Cortex of kidney (tissue), 1 donor: ENCODE data around the gene COL5A1.
"Not testable (repeated sequence)": the region's sequence is repeated elsewhere in the genome, so short reads cannot be mapped to it uniquely, and the experiment has no call there.

Experiments used
- DNase-seq: peaks from one replicate; lab custom pipeline; 2025; lab: John Stamatoyannopoulos, UW

COL5A1 gene

DNA sequence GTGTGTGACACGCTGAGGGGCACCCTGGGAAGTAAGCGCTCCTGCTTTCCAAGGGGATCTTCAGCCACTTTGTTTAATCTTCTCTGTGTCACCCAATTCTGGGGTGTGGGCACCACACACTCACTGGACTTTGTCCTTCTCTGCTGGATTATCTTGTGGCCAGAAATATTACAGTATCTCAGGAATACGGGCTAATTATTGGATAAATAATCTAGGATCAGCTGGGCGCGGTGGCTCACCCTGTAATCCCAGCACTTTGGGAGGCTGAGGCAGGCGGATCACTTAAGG, 50.9 kb downstream of the COL5A1 start:
- no peak for DNase-seq

DNA sequence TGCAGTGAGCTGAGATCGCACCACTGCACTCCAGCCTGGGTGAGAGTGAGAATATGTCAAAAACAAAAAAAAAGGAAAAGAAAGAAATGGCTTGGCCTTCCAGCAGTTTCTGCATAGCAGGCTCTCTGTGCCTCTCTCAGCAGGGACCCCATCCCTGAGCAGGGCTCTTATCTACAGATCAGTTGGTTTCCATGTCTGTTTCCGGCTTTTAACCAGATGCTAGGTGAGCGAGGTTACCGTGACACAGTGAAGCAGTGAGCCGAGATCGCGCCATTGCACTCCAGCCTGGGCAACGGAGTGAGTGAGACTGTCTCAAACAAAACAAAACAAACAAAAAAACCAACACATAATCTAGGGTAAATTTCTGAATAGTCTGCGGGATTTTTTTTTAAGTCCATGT, 51.4 kb downstream of the COL5A1 start:
- DNase-seq = no peak

DNA sequence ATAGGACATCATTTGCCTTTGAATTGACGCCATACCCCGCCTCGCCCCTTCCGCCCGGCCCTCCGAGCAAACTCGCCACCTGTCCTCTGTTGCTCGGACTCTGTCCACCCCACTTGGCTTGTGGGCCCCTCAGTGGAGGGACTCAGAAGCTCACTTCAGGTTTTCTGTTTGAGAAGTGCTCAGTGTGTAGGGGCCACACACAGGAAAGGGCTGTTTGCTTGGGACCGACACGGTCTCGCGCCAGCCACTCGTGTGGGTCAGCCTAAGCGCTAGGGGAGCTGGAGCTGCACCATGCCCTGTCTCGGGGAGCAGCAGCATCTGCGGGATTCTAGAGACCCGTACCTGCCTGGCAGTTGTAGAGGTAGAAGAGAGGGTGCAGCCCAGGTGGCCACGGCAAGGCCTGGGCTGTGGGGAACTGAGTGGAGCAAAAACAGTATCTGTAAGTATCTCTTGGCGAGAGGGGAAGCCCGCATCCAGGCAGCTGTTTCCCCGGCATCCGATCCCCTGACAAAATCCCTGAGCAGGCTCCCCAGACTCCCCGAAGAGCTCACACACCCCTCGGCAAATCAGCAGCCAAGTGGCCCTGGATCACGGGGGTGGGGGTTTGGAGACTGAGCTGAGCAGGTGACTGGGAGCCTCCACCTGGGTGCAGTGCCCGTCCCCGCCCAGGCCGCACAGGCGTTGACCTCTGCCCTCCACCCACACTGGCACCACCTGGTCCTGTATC, 52.2 kb downstream of the COL5A1 start:
- DNase-seq = no peak

DNA sequence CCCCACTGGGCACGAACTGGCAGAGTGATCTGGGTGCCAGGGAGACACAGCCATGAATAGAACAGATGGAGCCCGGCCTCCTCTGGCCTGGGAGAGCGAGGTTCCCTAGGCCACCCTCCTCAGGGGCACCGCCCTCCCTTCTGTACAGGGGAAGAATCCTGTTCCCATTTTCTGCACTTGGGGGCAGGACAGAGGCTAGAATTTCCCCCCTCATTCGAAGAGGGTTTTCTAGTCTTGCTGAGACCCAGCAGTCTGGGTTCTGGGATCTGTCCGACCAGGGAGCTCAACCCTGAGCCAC, 52.7 kb downstream of the COL5A1 start:
- no peak for DNase-seq

DNA sequence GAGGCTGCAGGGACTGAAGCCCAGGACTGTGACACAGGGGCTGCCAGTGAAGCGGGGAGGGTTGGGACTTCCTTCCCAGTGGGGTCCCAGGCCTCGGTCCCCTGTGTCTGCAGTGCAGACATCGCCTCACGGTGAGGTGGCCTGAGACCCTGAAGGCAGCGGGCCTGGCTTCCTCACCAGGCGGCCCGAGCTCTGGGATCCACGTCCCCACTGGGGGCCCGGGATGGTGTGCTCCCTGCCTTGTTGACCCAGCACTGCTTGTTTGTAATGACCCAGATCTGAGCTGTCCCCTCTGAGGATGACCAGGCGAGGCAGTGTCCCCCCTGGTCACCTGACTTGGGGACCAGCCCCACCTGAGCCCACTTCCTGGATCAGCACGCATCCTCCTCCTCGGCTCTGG, 53.1 kb downstream of the COL5A1 start:
- no peak for DNase-seq

DNA sequence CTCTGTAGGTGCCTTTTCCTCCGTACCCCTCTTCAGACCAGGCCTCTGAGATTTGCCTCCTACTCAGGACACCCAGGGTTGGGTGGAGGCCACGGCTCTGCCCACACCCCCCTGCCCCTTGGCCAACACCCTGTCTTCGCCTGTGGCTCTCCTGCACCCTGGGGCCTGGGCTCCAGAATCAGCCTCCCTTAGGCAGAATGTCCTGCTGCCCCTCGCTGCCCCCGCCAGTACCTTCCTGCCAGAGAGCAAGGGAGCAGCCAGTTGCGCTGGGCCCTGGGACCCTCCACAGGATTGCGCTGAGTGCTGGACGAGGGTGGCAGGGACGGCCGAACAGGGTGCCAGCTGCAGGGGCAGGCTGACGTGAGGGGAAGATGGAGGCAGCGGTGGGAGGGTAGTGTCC, 53.5 kb downstream of the COL5A1 start:
- no peak for DNase-seq

DNA sequence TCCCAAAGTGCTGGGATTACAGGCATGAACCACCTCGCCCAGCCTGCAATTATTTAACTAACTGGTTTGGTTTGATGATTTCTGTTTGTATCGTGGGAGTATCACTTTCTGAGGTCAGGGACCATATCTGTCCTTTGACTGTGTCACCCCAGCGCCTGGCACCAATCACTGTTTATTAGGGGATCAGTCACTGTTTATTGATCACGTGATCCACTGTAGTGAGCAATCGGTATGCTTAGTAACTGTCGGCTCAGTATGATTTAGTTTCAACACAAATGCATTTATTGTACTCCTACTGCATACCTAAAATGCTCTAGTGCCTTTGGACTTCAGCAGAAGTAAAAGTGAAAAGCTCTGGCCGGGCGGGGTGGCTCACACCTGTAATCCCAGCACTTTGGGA, 54.8 kb downstream of the COL5A1 start:
- DNase-seq = no peak

DNA sequence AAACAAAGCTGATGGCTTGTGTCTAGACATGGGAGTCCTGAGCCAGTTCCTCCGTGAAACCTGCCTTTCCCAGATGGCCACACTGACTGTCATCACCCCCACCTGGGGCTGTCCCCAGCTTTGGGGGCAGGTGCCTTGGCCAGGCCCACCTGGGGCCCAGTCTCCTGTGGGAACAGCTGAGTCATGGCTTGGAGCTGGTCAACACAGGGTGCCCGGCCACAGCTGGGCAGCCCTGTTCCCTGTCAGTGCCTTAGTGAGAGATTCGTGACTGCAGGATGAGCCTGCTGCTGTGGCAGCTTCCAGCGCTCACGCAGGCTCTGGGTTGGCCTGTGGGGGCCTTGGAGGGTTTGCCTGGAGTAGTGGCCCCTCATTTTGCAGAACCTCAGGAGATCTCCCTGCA, 56.5 kb downstream of the COL5A1 start:
- DNase-seq = no peak

DNA sequence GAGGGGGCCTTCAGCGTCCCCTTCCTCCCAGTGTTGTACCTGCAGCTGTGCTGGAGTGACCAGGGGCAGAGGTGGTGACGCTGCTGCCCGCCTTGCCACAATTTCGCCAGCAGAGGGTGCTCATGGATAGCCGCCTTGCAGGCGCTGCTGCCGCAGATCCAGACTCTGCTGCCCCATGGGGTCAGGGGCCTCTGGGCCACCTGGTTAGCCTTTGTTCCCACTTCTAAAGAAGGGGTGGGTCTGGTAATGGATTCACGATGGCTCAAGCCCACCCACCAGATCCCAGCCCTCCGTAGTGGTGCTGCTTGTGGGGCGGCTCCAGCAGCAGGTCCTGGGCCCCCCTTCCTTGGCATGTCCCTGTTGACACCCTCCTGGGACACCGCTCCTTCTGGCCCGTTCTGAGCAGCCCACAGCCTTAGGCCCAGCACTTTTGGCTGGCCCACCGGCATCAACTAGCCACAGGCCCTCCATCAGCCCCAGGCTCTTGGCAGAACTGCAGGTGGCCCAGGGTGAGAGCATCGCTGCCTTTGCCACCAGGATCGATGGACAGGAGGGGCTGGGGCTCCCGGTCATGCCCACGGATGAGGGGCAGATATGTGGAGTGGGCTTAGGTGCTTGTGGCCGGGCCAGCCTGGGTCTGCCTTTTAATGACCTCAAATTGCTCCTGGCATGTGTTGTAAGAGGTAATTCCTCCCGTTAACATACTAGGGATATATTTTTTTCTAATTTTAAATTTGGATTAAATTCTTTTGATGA, 57.2 kb downstream of the COL5A1 start:
- DNase-seq = no peak

DNA sequence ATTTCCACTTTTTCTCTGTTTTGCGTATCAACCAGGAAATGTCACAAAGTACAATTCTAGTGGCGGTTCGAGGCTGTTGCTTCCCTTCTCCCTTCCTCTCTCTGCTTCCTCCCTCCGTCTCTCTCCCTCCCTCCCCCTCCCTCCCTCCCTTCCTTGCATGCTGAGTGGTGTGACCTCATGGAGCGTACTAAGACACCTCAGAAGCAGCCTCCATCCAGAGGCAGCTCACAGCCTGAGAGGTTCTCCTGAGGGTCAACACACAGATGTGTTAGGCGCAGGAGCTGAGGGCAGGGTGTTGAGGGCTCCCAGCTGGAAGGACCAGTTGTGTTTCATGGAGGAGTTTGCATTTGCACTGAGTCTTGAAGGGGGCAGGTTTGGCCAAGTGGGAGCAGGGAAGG, 57.7 kb downstream of the COL5A1 start:
- DNase-seq = no peak

DNA sequence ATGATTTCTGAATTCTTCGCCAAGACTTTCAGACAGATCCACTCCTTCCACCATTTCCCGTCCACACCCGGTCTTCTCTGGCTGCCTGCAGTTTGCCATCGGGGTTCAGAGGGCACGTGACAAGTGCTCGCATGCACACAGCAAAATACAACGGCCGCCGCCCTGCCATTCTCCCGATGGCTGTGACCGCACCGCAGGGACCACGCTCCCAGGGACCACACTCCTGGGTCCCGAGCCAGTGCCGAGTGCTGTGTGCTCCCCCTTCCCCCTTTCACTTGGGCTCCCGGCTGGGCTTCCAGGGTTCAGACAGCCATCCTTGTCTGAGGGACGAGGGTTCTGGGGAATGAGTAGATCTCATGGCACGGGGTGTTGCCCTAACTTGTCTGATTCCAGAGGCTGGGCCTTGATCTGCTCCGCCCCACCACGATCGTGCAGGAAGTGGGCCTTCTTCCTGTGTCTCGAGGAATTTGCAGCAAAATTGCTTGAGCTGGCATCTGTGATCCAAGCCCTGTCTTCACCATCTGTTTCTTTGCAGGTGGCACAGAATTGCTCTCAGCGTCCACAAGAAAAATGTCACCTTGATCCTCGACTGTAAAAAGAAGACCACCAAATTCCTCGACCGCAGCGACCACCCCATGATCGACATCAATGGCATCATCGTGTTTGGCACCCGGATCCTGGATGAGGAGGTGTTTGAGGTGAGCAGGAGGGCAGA, 59.2 kb downstream of the COL5A1 start:
- no peak for DNase-seq

DNA sequence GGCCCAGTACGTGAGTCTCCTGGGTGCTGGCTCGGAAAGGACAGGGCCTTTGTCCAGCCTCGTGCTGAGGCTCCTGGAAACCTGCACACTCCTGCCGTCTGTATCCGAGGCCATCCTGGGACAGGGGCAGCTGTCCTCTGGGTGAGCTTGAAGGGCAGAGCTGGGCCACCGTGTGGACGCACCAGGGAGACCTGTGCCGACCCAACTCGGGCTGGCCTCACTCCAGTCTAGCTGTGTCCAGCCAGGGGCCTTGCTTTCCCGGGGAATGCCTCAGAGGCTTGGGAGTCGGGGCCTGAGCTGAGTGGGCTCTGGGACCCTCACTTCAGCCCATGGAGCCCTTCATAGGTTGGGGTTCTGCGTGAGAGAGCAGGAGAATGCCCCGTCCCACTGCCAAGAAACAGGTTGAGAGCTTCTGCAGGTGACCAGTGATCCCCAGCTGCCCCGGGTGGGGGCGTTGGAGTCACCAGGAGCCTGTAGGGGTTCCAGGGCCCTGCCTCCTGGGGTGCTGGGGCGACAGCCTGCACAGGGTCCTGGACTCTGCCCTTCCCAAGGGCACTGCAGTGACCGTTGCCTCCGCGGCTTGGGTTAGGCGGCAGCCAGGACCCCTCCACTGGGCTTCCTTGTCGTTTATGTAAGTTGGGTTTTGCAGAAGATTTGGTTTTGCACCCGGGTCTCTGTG, 60.1 kb downstream of the COL5A1 start:
- DNase-seq = no peak

DNA sequence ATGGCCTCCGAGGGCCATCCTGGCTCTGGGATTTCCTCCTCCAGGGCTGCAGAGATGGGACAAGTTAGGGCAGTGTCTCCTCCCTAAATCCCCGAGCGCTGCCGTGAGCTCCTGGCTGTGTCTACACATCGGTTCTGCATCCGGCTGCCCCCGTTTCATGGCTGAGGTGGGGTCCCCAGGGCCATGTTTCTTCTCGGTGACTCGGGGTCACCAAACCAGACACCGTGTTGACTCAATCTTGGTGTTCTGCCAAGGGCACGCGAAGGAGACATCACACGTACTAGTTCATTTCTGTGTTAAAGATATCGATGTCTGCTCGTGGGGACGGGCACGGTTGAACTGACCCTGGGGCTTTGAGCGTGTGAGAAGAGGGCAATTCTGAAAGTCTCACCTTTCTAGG, 60.7 kb downstream of the COL5A1 start:
- no peak for DNase-seq

DNA sequence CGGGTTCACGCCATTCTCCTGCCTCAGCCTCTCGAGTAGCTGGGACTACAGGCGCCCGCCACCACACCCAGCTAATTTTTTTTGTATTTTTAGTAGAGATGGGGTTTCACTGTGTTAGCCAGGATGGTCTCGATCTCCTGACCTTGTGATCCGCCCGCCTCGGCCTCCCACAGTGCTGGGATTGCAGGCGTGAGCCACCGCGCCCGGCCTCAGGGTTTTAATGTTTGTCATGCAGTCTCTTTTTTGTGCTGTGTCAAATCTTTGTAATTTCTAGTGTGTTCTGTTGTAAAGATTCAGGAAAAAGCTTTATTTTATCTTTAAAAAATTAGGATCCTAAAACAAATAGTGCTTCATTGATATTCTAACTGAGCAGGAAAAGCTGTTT, 62.1 kb downstream of the COL5A1 start:
- not testable (repeated sequence) for DNase-seq

DNA sequence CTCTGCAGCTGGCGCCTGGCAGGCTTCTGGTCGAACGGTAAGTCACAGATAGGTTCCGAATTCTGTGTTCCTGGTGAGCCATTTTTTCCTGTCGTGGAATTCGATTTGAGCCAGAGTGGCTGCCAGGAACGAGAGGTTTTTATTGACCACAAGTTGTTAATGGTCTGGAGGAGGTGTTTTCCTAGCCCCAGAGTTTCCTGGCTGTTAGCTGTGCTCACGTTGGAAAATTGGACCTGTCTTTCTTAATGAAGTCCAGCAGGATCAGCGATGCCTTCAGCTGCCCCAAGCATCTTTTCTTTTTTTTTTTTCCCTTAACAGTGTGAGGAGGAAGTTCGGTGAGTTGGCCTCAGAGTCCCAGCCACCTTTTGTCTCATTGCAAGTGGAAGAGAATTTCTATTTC, 62.9 kb downstream of the COL5A1 start:
- DNase-seq = no peak

DNA sequence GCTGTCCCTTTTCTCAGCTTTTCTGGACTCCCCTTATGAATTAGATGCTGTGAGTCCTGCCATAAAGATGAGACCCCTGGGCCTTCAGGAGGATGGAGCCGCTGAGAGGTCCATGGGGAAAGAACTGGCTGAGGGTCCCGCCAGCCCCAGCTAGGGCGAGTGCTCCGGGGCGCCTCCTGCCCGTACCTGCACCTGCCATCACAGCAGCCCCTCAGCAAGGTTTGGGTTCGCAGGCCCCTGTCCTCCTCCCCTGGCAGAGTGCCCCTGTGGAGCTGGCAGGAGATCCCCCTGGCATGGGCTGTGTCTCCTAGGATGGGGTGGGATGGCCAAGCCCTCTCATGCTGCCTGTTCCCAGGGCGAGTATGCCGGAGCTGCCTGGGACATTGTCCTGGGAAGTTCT, 64.2 kb downstream of the COL5A1 start:
- no peak for DNase-seq

DNA sequence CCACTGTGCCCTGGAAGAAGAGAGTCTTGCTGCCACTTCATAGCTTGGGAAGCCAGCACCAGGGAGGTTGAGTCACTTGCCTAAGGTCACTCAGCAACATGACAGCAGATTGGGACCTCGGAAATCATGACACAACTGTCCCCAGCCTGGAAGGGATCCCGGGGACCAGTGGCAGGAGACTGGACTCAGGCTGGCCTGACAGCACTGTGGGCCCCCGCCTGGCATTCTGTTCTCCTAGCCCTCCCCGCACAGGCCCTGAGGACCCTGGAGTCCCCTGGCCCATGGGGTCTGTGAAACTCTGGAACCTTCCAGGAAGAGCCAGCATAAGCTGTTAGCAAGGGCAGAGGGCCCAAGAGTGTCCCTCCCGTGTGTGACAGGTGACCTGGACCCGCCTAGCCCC, 64.9 kb downstream of the COL5A1 start:
- no peak for DNase-seq

DNA sequence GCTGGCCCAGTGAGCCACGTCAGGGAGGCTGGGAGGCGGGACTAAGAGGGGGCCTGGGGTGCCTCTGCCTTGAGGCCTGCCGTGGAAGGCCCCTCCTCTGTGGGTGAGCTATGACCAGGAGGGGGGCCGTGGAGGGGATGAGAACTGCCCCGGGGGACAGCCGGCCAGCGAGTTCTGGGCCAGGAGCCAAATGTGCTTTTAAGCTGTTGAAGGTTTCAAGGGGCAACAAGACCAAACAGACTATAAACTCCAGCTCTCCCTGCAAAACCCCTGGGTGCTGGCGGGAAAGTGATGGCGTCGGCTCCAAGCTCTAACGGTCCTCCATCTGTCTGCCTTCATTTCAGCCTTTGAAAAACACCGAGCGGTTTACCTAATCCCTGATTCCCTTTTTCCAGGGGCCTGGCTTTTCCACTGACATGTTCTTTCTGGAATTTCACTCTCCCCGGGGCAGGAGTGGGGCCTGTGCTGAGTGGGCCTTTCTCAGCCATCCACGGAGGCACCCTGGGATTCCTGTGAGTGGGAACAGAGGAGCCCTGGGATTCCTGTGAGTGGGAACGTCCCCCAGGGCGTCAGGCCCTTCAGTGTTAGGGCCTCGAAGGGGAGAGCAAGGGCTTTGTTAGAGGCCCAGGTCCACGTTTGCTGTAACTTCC, 65.6 kb downstream of the COL5A1 start:
- no peak for DNase-seq

DNA sequence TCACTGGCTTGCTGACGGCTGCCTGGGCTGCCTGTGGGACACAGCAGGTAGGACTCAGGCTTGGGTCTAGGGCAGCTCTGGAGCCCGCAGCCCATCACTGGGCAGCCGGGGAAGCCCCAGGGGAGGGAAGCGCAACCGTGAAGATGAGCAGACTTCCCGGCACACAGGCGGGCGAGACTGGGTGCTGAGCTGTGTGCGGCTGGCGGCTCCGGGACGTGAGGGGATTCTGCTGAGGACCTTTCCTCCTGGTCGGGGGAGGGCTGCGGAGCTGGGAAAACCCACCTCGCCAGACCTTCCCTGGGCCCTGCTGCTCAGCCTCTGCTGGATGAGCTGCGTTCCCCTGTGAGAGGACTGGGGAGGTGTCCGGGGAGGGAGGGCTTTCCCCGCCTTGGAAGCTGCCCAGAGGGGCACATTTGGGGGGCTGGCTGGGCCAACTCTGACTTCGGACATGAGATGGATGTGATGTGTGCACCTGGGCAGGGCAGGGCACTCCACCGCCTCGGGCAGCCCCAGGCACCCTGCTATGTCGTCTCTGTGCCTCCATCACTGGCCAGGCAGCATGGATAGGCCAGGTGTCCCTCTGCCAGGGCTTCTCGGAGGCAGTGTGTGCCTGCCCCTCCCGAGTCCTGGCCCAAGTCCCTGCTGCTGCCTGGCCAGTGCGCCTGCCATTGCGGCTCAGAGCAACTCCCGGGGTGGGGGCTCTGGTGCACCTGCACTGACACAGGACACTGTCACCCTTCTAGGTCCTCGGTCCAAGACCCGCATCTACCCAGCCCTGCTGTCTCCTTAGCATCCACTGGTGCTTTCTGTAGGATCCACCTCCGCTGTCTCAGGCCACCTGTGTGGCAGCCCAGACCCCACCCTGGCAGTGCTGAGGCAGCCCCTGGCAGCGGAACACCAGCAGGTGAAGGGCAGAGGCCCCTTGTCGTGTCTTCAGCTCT, 66.4 kb downstream of the COL5A1 start:
- no peak for DNase-seq

DNA sequence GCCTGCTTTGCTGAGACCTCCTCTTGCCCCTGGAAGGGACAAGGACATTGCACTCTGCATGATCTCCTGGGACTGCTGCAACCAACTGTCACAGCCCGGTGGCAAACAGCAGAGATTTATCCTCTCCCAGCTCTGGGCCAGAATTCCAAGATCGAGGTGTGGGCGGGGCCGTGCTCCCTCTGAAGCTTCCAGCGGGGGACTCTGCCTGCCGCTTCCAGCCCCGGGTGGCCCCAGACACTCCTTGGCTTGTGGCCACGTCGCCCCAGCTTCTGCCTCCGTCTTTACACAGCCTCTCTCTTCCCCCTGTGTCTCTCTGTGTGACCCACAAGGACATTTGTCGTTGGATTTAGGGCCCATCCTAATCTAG, 67.1 kb downstream of the COL5A1 start:
- DNase-seq = no peak

DNA sequence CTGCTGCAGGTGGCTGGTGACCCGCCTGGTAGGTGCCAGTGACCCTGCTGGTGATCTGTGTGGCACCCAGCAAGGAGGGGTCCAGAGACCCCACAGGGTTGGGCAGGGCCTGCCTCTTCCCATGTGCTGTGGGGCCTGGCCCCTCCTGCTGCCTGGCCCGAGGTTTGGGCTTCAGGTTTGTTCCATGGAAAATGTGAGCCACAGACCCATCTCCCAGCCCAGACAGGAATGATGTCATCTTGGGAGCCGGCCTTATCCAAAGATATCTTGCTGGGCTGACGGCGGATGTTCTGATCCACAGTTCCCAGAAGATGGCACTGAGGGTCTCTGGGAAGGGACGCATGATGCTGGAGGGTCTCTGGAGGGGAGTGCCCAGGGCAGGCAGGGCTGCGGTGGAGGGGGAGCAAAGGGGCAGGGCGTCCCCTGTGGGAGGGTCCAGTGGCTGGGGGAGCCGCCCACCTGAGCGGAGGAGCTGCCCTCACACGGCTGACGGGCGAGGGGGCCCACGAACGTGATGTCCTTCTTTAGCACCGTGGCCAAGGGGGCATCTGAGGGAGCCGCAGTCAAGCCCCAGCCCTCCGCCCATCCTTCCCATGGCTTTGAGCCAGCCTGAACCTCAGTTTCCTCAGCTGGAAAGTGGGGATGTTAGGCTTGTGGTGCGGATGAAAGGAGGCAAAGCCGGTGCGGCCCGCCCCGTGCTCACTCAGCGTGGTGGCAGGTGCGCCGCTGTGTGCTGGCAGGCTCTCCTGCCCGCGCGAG, 68.1 kb downstream of the COL5A1 start:
- DNase-seq = no peak
